ENCODE data around the gene ZNF48.

ZNF48 gene

GRCh38 chr16:30429418-30429677 is 34.1 kb downstream of the ZNF48 start:
- no peak for TF ChIP-seq CTCF (IDR thresholded peaks at IDR 0.05; ENCODE audit: low read depth, low read length)
- TF ChIP-seq MAX (IDR thresholded peaks at IDR 0.05; ENCODE audit: low read depth, low read length): no peak
- no peak for TF ChIP-seq MYC (IDR thresholded peaks at IDR 0.05; ENCODE audit: low read depth, low read length)
- no peak for TF ChIP-seq POLR2A (IDR thresholded peaks at IDR 0.05; ENCODE audit: extremely low read depth, insufficient read length)
- peak overlapping the region; percentile 99 for H3K4me3 ChIP-seq (ENCODE audit: low read depth, low read length)
- DNase-seq (ENCODE audit: low read depth): no peak

GRCh38 chr16:30429678-30430427 is 34.6 kb downstream of the ZNF48 start, which contains the start of gene DCTPP1:
Gene DCTPP1 (minus strand): TSS chr16:30430030. CDS start chr16:30429980, 50 bp downstream.
- peak within 1 kb of the TSS; percentile 99 for H3K4me3 ChIP-seq (ENCODE audit: low read depth, low read length)
- peak; percentile 51 for TF ChIP-seq POLR2A (IDR thresholded peaks at IDR 0.05; ENCODE audit: extremely low read depth, insufficient read length)
- TF ChIP-seq CTCF (IDR thresholded peaks at IDR 0.05; ENCODE audit: low read depth, low read length): peak; percentile 77
- TF ChIP-seq MAX (IDR thresholded peaks at IDR 0.05; ENCODE audit: low read depth, low read length): peak; percentile 43; the same call in 1 of the 2 replicates
- peak; percentile 83; the same call in 1 of the 2 replicates for TF ChIP-seq MYC (IDR thresholded peaks at IDR 0.05; ENCODE audit: low read depth, low read length)
- peak; percentile 99 for DNase-seq (ENCODE audit: low read depth)

- H3K4me3 ChIP-seq (ENCODE audit: low read depth, low read length): peak overlapping the region; percentile 30
- peak; percentile 94 for TF ChIP-seq MAX (IDR thresholded peaks at IDR 0.05; ENCODE audit: low read depth, low read length)
- TF ChIP-seq MYC (IDR thresholded peaks at IDR 0.05; ENCODE audit: low read depth, low read length): peak; percentile 87
- TF ChIP-seq POLR2A (IDR thresholded peaks at IDR 0.05; ENCODE audit: extremely low read depth, insufficient read length): no peak
- TF ChIP-seq CTCF (IDR thresholded peaks at IDR 0.05; ENCODE audit: low read depth, low read length): no peak
These were observed 35.3 kb downstream of the ZNF48 start for GRCh38 chr16:30430428-30430970.

GRCh38 chr16:30434852-30435251 is 39.6 kb downstream of the ZNF48 start:
- no peak for DNase-seq (ENCODE audit: low read depth)
- H3K4me3 ChIP-seq (ENCODE audit: low read depth, low read length): no peak overlapping the region
- TF ChIP-seq MAX (IDR thresholded peaks at IDR 0.05; ENCODE audit: low read depth, low read length) (no peak), CTCF (IDR thresholded peaks at IDR 0.05; ENCODE audit: low read depth, low read length) (no peak), MYC (IDR thresholded peaks at IDR 0.05; ENCODE audit: low read depth, low read length) (no peak), POLR2A (IDR thresholded peaks at IDR 0.05; ENCODE audit: extremely low read depth, insufficient read length) (no peak)

More at GRCh38 chr16:30430428-30430970, 35.3 kb downstream of the ZNF48 start:
- DNase-seq (ENCODE audit: low read depth): no peak

- no peak for TF ChIP-seq POLR2A (IDR thresholded peaks at IDR 0.05; ENCODE audit: extremely low read depth, insufficient read length)
- no peak for TF ChIP-seq MYC (IDR thresholded peaks at IDR 0.05; ENCODE audit: low read depth, low read length)
- TF ChIP-seq CTCF (IDR thresholded peaks at IDR 0.05; ENCODE audit: low read depth, low read length): no peak
- no peak for TF ChIP-seq MAX (IDR thresholded peaks at IDR 0.05; ENCODE audit: low read depth, low read length)
- H3K4me3 ChIP-seq (ENCODE audit: low read depth, low read length): no peak overlapping the region
- DNase-seq (ENCODE audit: low read depth): no peak
These were observed 42.4 kb downstream of the ZNF48 start for GRCh38 chr16:30437511-30438046.

Measured in NB4 (cell line).